Mesenchymal stem cell (in vitro differentiated cells and primary cell): ENCODE data around the gene RERG.

Source experiments
- DNase-seq: peaks from one replicate; pipeline ENCODE4 v3.0.0-alpha.2; 2013
- H2AFZ ChIP-seq: one replicate; pipeline ENCODE4 v1.6.1; 2013; ENCODE audit warnings: low read depth, mild to moderate bottlenecking, control low read depth, inconsistent platforms, low read length, moderate library complexity
- H2AK5ac ChIP-seq: 2 replicates; pipeline ENCODE4 v1.6.1; 2013; ENCODE audit warnings: low read length, moderate library complexity, mild to moderate bottlenecking, inconsistent platforms; ENCODE audit not compliant: severe bottlenecking
- H2BK120ac ChIP-seq: one replicate; pipeline ENCODE4 v1.6.1; 2013; ENCODE audit warnings: low read depth, mild to moderate bottlenecking, inconsistent platforms, low read length, moderate library complexity
- H2BK12ac ChIP-seq, 2 experiments: one replicate each; pipeline ENCODE4 v1.6.1; 2013; ENCODE audit warnings: inconsistent platforms in 2 of 2, low read length in 2 of 2, mild to moderate bottlenecking in 2 of 2, moderate library complexity in 2 of 2, control low read depth in 1 of 2
- H2BK15ac ChIP-seq: one replicate; pipeline ENCODE4 v1.6.1; 2013; ENCODE audit warnings: mild to moderate bottlenecking, low read depth, inconsistent platforms; ENCODE audit not compliant: poor library complexity, severe bottlenecking
- H2BK5ac ChIP-seq: 2 replicates; pipeline ENCODE4 v1.6.1; 2013; ENCODE audit warnings: low read depth, mild to moderate bottlenecking, low read length, control low read depth, inconsistent platforms; ENCODE audit not compliant: poor library complexity, severe bottlenecking
- H3K14ac ChIP-seq, 2 experiments: one replicate each; pipeline ENCODE4 v1.6.1; 2013; ENCODE audit warnings: inconsistent platforms in 2 of 2, low read length in 2 of 2, control low read depth in 1 of 2, mild to moderate bottlenecking in 1 of 2, moderate library complexity in 1 of 2
- H3K18ac ChIP-seq, 2 experiments: one replicate each; pipeline ENCODE4 v1.6.1; 2013; ENCODE audit warnings: inconsistent platforms in 2 of 2, low read length in 2 of 2, control low read depth in 1 of 2, low read depth in 1 of 2, mild to moderate bottlenecking in 1 of 2
- H3K23ac ChIP-seq, 2 experiments: one replicate each; pipeline ENCODE4 v1.6.1; 2013; ENCODE audit warnings: inconsistent platforms in 2 of 2, low read length in 2 of 2, mild to moderate bottlenecking in 2 of 2, moderate library complexity in 2 of 2, control low read depth in 1 of 2
- H3K27ac ChIP-seq: 2 replicates; pipeline ENCODE4 v1.5.1; 2013; ENCODE audit warnings: mild to moderate bottlenecking, moderate library complexity, low read length, control low read depth, inconsistent platforms; ENCODE audit not compliant: poor library complexity, severe bottlenecking
- H3K27me3 ChIP-seq, 2 experiments: 2 replicates each; pipeline versions ENCODE4 v1.6.1 to v1.7.0; 2013; ENCODE audit warnings: low read length in 2 of 2, mild to moderate bottlenecking in 2 of 2, moderate library complexity in 2 of 2, control low read depth in 1 of 2, inconsistent platforms in 1 of 2; ENCODE audit not compliant: control insufficient read depth in 1 of 2, insufficient read depth in 1 of 2
- H3K36me3 ChIP-seq, 2 experiments: 2 replicates each; pipeline versions ENCODE4 v1.6.1 to v1.7.0; 2013; ENCODE audit warnings: low read length in 2 of 2, control low read depth in 1 of 2, inconsistent platforms in 1 of 2, low read depth in 1 of 2, mild to moderate bottlenecking in 1 of 2; ENCODE audit not compliant: insufficient read depth in 2 of 2, control insufficient read depth in 1 of 2
- H3K4ac ChIP-seq, 2 experiments: one replicate each; pipeline ENCODE4 v1.6.1; 2013; ENCODE audit warnings: inconsistent platforms in 2 of 2, low read length in 2 of 2, mild to moderate bottlenecking in 2 of 2, moderate library complexity in 2 of 2, control low read depth in 1 of 2, low read depth in 1 of 2
- H3K4me1 ChIP-seq: 2 replicates; pipeline ENCODE4 v1.6.1; 2013; ENCODE audit warnings: low read depth, low read length, control low read depth; ENCODE audit not compliant: control insufficient read depth, insufficient read depth
- H3K4me2 ChIP-seq: 2 replicates; pipeline ENCODE4 v1.6.1; 2013; ENCODE audit warnings: low read length, mild to moderate bottlenecking, inconsistent platforms; ENCODE audit not compliant: poor library complexity, severe bottlenecking
- H3K4me3 ChIP-seq, 2 experiments: 2 replicates each; pipeline versions ENCODE4 v1.5.1 to v1.7.0; 2013; ENCODE audit warnings: low read length in 2 of 2, mild to moderate bottlenecking in 2 of 2, control low read depth in 1 of 2, low read depth in 1 of 2; ENCODE audit not compliant: insufficient read depth in 1 of 2
- H3K79me1 ChIP-seq: replicated peaks from 2 replicates; pipeline ENCODE4 v1.6.1; 2013; ENCODE audit warnings: mild to moderate bottlenecking, control low read depth, low read length, inconsistent platforms; ENCODE audit not compliant: poor library complexity, severe bottlenecking
- H3K9ac ChIP-seq: 2 replicates; pipeline ENCODE4 v1.7.0; 2013; ENCODE audit warnings: mild to moderate bottlenecking, low read length, moderate library complexity
- H3K9me3 ChIP-seq: 2 replicates; pipeline ENCODE4 v1.7.0; 2013; ENCODE audit warnings: mild to moderate bottlenecking, low read length; ENCODE audit not compliant: control insufficient read depth
- H4K8ac ChIP-seq: one replicate; pipeline ENCODE4 v1.6.1; 2013; ENCODE audit warnings: inconsistent platforms, mild to moderate bottlenecking, low read length, moderate library complexity
- H4K91ac ChIP-seq: one replicate; pipeline ENCODE4 v1.6.1; 2013; ENCODE audit warnings: mild to moderate bottlenecking, low read length, inconsistent platforms
- WGBS: methylation state at CpG from one replicate; pipeline ENCODE4 v1.1.7; 2013; ENCODE audit warnings: mixed read lengths; 5-methylcytosine and 5-hydroxymethylcytosine counted together

The RERG gene

DNA sequence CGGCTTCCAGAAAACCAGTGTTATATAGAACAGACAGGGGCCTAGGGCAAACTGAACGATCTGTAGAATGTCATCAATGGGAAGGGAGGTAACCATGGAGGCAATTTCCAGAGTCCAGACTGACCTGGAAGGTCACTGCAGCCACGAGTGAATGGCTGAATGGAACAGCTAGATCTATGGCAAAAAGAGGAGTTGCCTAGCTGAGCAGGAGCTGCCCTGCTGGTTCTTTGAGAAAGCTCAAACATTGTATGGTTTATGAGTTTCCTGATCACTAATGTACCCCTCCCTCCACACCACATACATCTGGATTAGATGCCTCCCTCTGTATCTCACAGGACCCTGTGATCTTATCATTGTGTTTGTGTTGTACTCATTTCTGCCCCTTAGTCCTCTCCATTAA is 1.0 kb upstream of the RERG start:
- H3K9me3 ChIP-seq = no peaks in the 10 kb centered on the region
- H3K9ac ChIP-seq = no peak overlapping the region
- DNase-seq = no peak
- H2AK5ac ChIP-seq = no peak overlapping the region
- H3K4me1 ChIP-seq = peaks cover 3% of the 10 kb centered on the region
- no peak overlapping the region for H3K18ac ChIP-seq
- H3K4ac ChIP-seq = no peak overlapping the region
- no peak overlapping the region for H3K4me3 ChIP-seq
- H2AFZ ChIP-seq = no peak overlapping the region
- H3K23ac ChIP-seq = peak overlapping the region in 1 of 2 experiments; percentile 69
- no peak overlapping the region for H3K27ac ChIP-seq
- H3K14ac ChIP-seq = no peak overlapping the region
- 25% methylated on average over 3 of the region's 3 CpGs for WGBS
- H2BK15ac ChIP-seq = no peak overlapping the region
- peaks cover 0 to 27% of the 10 kb centered on the region in 2 experiments for H3K27me3 ChIP-seq
- no peak overlapping the region for H4K8ac ChIP-seq
- no peak overlapping the region for H3K4me2 ChIP-seq
- peak overlapping the region in 1 of 2 experiments; percentile 71 for H2BK12ac ChIP-seq
- H3K36me3 ChIP-seq = no peaks in the 10 kb centered on the region
- H2BK5ac ChIP-seq = no peak overlapping the region
- H2BK120ac ChIP-seq = no peak overlapping the region
- H3K79me1 ChIP-seq = no peaks in the 10 kb centered on the region
- H4K91ac ChIP-seq = no peak overlapping the region

DNA sequence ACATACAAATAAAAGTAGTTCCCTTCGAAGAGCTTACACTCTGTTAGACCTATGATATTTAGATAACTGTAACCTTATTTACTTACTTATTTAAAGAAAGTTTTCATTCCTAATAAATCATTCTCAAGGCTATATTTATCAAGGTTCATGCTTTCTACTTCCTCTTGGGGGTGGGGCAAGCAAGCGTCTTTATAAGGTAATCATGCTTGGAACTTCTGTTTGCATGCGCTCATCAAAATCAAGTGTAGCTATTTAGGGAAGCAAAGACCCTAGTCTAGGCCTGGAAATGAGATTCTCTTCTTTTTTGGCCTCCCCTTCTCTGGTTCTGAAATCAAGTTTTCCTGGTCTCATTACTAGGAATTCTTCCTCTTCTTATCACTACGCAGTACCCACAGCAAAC is 766 bp downstream of the RERG start:
- no peak overlapping the region for H2AK5ac ChIP-seq
- no peak overlapping the region for H2BK12ac ChIP-seq
- H3K27ac ChIP-seq = no peak overlapping the region
- no peak overlapping the region for H3K9ac ChIP-seq
- no peak overlapping the region for H4K91ac ChIP-seq
- no peak overlapping the region for H3K4ac ChIP-seq
- H3K36me3 ChIP-seq = no peaks in the 10 kb centered on the region
- H3K14ac ChIP-seq = no peak overlapping the region
- no peak overlapping the region for H2AFZ ChIP-seq
- no peak overlapping the region for H4K8ac ChIP-seq
- H3K23ac ChIP-seq = no peak overlapping the region
- H3K79me1 ChIP-seq = no peaks in the 10 kb centered on the region
- H3K4me2 ChIP-seq = peak overlapping the region; percentile 95
- H3K4me1 ChIP-seq = peaks cover 3% of the 10 kb centered on the region
- H3K4me3 ChIP-seq = no peak overlapping the region
- peaks cover 0 to 33% of the 10 kb centered on the region in 2 experiments for H3K27me3 ChIP-seq
- H2BK5ac ChIP-seq = no peak overlapping the region
- WGBS = 28% methylated on average over 3 of the region's 4 CpGs
- H3K18ac ChIP-seq = no peak overlapping the region
- H3K9me3 ChIP-seq = no peaks in the 10 kb centered on the region
- DNase-seq = no peak
- no peak overlapping the region for H2BK120ac ChIP-seq
- no peak overlapping the region for H2BK15ac ChIP-seq

DNA sequence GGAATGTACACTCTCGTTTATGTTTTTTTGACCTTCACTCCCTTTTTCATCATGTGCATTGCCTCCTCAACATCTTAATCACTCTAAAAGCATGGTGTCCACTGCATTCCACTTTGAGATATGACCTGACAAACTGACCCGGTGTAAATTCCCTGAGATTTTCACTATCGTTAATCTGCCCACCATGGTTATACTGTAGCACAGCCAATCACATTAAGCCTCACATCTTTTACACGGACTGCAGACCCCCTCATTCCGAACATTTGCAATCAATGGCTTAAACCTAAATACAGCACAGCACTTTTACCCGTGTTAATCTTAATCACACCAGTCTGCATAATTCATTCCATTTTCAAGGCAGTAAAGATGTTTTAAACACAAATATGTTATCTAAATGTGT is 2.4 kb downstream of the RERG start:
- H2BK5ac ChIP-seq = no peak overlapping the region
- H2BK120ac ChIP-seq = no peak overlapping the region
- no peak overlapping the region for H2BK12ac ChIP-seq
- H3K36me3 ChIP-seq = no peaks in the 10 kb centered on the region
- H3K4me1 ChIP-seq = peaks cover 3% of the 10 kb centered on the region
- no peak overlapping the region for H2AK5ac ChIP-seq
- H3K14ac ChIP-seq = no peak overlapping the region
- DNase-seq = no peak
- H3K4me2 ChIP-seq = no peak overlapping the region
- H3K4me3 ChIP-seq = no peak overlapping the region
- H3K18ac ChIP-seq = no peak overlapping the region
- H3K4ac ChIP-seq = no peak overlapping the region
- H2BK15ac ChIP-seq = no peak overlapping the region
- WGBS = 37% methylated on average over 6 of the region's 6 CpGs
- no peaks in the 10 kb centered on the region for H3K79me1 ChIP-seq
- no peak overlapping the region for H3K9ac ChIP-seq
- peaks cover 0 to 36% of the 10 kb centered on the region in 2 experiments for H3K27me3 ChIP-seq
- no peak overlapping the region for H3K23ac ChIP-seq
- no peaks in the 10 kb centered on the region for H3K9me3 ChIP-seq
- no peak overlapping the region for H2AFZ ChIP-seq
- no peak overlapping the region for H3K27ac ChIP-seq
- no peak overlapping the region for H4K91ac ChIP-seq
- H4K8ac ChIP-seq = no peak overlapping the region

DNA sequence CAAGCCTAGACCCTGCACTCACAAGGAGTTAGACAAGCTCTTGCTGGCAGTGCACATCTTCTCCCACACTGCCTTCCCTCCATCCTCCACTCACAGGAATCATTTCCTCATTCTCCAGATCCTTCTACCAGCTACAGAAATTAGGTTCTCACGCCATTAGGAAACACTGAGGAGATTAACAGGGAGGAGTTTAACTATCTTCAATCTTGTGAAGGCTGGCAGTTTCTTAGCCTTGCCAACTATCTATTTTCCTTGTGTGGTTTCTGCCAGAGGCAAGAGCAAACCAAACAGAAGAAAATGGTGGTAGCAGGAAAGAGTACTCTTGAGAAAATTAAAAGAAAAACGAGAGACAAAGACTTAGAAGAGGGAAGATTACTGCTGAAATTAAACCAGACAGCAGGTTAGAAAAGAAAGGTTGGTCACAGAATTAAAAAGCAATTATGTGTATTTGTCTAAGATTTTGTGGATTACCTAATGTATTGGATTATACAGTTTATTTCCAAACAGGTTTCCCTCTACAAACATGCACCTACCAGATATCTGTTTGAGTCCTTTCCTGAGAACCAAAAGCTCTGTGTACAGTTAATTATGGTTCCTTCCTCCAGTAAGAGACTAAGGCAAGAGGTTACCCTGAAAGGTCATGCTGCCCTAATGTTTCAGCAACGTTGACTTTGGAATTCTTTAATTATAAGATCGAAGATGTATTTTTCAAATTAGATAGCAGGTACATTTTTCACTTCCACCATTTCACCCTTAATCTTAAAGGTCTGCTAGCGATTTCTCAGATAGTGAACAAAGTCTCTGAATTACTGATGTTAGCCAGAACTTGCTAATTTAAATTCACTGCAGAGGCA is 5.0 kb downstream of the RERG start:
- no peak overlapping the region for H3K23ac ChIP-seq
- H3K14ac ChIP-seq = no peak overlapping the region
- H3K9me3 ChIP-seq = no peaks in the 10 kb centered on the region
- no peak overlapping the region for H3K9ac ChIP-seq
- H4K8ac ChIP-seq = no peak overlapping the region
- WGBS = 78% methylated on average over 4 of the region's 5 CpGs
- H2BK5ac ChIP-seq = no peak overlapping the region
- H2BK12ac ChIP-seq = no peak overlapping the region
- no peak overlapping the region for H3K27ac ChIP-seq
- no peak overlapping the region for H2AFZ ChIP-seq
- no peak overlapping the region for H2BK120ac ChIP-seq
- H2AK5ac ChIP-seq = no peak overlapping the region
- no peak overlapping the region for H3K18ac ChIP-seq
- no peaks in the 10 kb centered on the region for H3K79me1 ChIP-seq
- no peaks in the 10 kb centered on the region for H3K36me3 ChIP-seq
- no peak overlapping the region for H4K91ac ChIP-seq
- H3K4ac ChIP-seq = no peak overlapping the region
- H3K4me3 ChIP-seq = no peak overlapping the region
- H3K4me1 ChIP-seq = peaks cover 3% of the 10 kb centered on the region
- H3K4me2 ChIP-seq = no peak overlapping the region
- DNase-seq = no peak
- peaks cover 0 to 19% of the 10 kb centered on the region in 2 experiments for H3K27me3 ChIP-seq
- H2BK15ac ChIP-seq = no peak overlapping the region
